HepG2 (cell line): ENCODE measurements around the gene HOXA9. TPM values are rescaled to one million over a fixed set of nuclear protein-coding genes. Genes with fewer than 3 reads are reported as not detected.

Experiments
- ATAC-seq: fragments of 200-7000 bp; cut with Tn5 transposase; 3 replicates; pipeline ENCODE4 v1.9.1; 2020; ENCODE audit warnings: mild to moderate bottlenecking, moderate library complexity
- BruUV-seq: library from RNA; stranded (reverse); fragments of 400-500 nt; replicated peaks from 2 replicates; lab custom pipeline; 2021; lab: Mats Ljungman, UMichigan
- CTCF ChIA-PET: fragments of 300-600 bp; formaldehyde crosslinking; extraction: SDS; loops from one replicate; lab custom pipeline; 2021; ENCODE audit warnings: low total read pairs, inconsistent platforms, low intra/inter-chr PET ratio; lab: Yijun Ruan, JAX
- POLR2A ChIA-PET: fragments of 350-600 bp; sonication (Branson Sonifier 250); formaldehyde crosslinking; loops from one replicate; lab custom pipeline; 2020; ENCODE audit warnings: antibody characterized with exemption, inconsistent platforms; lab: Yijun Ruan, JAX
- DNase-seq: peaks from one replicate; pipeline ENCODE4 v3.0.0-alpha.2; 2015; ENCODE audit warnings: low spot score
- FAIRE-seq: peaks from 3 replicates; lab custom pipeline; 2011; peaks lifted over from hg19 to GRCh38; lab: Jason Lieb, UNC
- H2AFZ ChIP-seq: one replicate; pipeline ENCODE4 v1.6.1; 2011; ENCODE audit warnings: low read length, inconsistent platforms
- H3K27ac ChIP-seq: fragments of 300-600 bp; 3 replicates; pipeline ENCODE4 v1.8.0; 2011; ENCODE audit warnings: mixed run types, mild to moderate bottlenecking, mixed read lengths, low read length, inconsistent platforms; ENCODE audit not compliant: insufficient read depth; ENCODE audit errors: extremely low read length
- H3K27me3 ChIP-seq, 2 experiments: fragments of 200-600 bp in 1 of 2; 2 replicates in 1 of 2; 3 replicates in 1 of 2; pipeline versions ENCODE4 v1.6.0 to v1.8.0; 2011; ENCODE audit warnings: low read length in 2 of 2, mild to moderate bottlenecking in 2 of 2, moderate library complexity in 2 of 2, inconsistent platforms in 1 of 2; ENCODE audit not compliant: insufficient read depth in 2 of 2, control insufficient read depth in 1 of 2
- H3K36me3 ChIP-seq, 2 experiments: fragments of 200-600 bp in 1 of 2; replicated peaks in 1 of 2; 2 replicates in 1 of 2; 3 replicates in 1 of 2; pipeline versions ENCODE4 v1.5.1 to v1.8.0; 2011; ENCODE audit warnings: low read length in 2 of 2, inconsistent platforms in 1 of 2; ENCODE audit not compliant: insufficient read depth in 2 of 2, control insufficient read depth in 1 of 2
- H3K4me1 ChIP-seq: 2 replicates; pipeline ENCODE4 v1.5.1; 2012; ENCODE audit warnings: low read length, inconsistent platforms; ENCODE audit not compliant: insufficient read depth
- H3K4me2 ChIP-seq: 2 replicates; pipeline ENCODE4 v1.6.0; 2011; ENCODE audit warnings: low read depth, low read length, inconsistent platforms
- H3K4me3 ChIP-seq, 3 experiments: fragments of 200-600 bp in 1 of 3; sonication (generic), shearing (Covaris generic) in 1 of 3; replicated peaks in 1 of 3; 2 replicates each; pipeline ENCODE4 v1.5.1; 2011 to 2016; ENCODE audit warnings: low read length in 3 of 3, inconsistent platforms in 2 of 3, low read depth in 2 of 3, mild to moderate bottlenecking in 2 of 3, control low read depth in 1 of 3, mixed read lengths in 1 of 3; ENCODE audit not compliant: insufficient read depth in 1 of 3
- H3K79me2 ChIP-seq: one replicate; pipeline ENCODE4 v1.6.1; 2011; ENCODE audit warnings: low read length, inconsistent platforms; ENCODE audit not compliant: insufficient read depth
- H3K9ac ChIP-seq: 2 replicates; pipeline ENCODE4 v1.6.0; 2011; ENCODE audit warnings: mild to moderate bottlenecking, low read depth, low read length, inconsistent platforms; ENCODE audit not compliant: insufficient read depth
- H3K9me3 ChIP-seq: 2 replicates; pipeline ENCODE4 v1.5.1; 2012; ENCODE audit warnings: mild to moderate bottlenecking, low read length
- H4K20me1 ChIP-seq: 2 replicates; pipeline ENCODE4 v1.6.0; 2011; ENCODE audit warnings: inconsistent platforms, mild to moderate bottlenecking, low read length, moderate library complexity; ENCODE audit not compliant: insufficient read depth
- ADNP ChIP-seq: sonication (generic); formaldehyde crosslinking; IDR thresholded peaks from 2 replicates; pipeline ENCODE4 v1.4.0; 2020; ENCODE audit warnings: missing genetic modification reagents
- HOXD1 ChIP-seq: sonication (generic); formaldehyde crosslinking; IDR thresholded peaks from 2 replicates; pipeline ENCODE4 v1.5.0; 2020; ENCODE audit warnings: missing genetic modification reagents
- MED1 ChIP-seq: sonication (generic); formaldehyde crosslinking; IDR thresholded peaks from 2 replicates; pipeline ENCODE4 v1.4.0; 2020; ENCODE audit warnings: missing genetic modification reagents
- SSRP1 ChIP-seq: IDR thresholded peaks from 2 replicates; pipeline ENCODE4 v1.6.1; 2016; ENCODE audit warnings: control low read depth
- TCF7 ChIP-seq: sonication (generic); IDR thresholded peaks from 2 replicates; pipeline ENCODE4 v1.6.1; 2016; ENCODE audit warnings: antibody characterized with exemption, low read depth
- ZFP36L2 ChIP-seq: sonication (generic); formaldehyde crosslinking; IDR thresholded peaks from 2 replicates; pipeline ENCODE4 v1.4.0; 2020; ENCODE audit warnings: missing genetic modification reagents
- ZKSCAN8 ChIP-seq: IDR thresholded peaks from 2 replicates; pipeline ENCODE4 v1.6.1; 2016; ENCODE audit warnings: borderline replicate concordance, missing genetic modification reagents, missing compliant biosample characterization
- ZNF20 ChIP-seq: sonication (generic); formaldehyde crosslinking; IDR thresholded peaks from 2 replicates; pipeline ENCODE4 v1.4.0; 2020; ENCODE audit warnings: mild to moderate bottlenecking, moderate library complexity, missing genetic modification reagents
- ZNF331 ChIP-seq: sonication (generic); formaldehyde crosslinking; IDR thresholded peaks from 2 replicates; pipeline ENCODE4 v1.4.0; 2020; ENCODE audit warnings: missing genetic modification reagents
- ZNF431 ChIP-seq: sonication (generic); formaldehyde crosslinking; IDR thresholded peaks from 2 replicates; pipeline ENCODE4 v1.9.0; 2022; ENCODE audit warnings: missing genetic modification reagents, low read depth, mild to moderate bottlenecking, borderline replicate concordance
- WGBS: methylation state at CpG from one replicate; pipeline ENCODE4 v1.1.6; 2017; ENCODE audit warnings: low lambda C conversion rate; 5-methylcytosine and 5-hydroxymethylcytosine counted together
- in situ Hi-C: cut with HindIII; loops from 2 replicates; pipeline ENCODE4 v1.10.0; 2017; ENCODE audit warnings: low pct_unique_long_range_greater_than_20kb; ENCODE audit not compliant: extremely low pct_ligation_motif_present
- intact Hi-C: fragments of 100-400 bp; cut with micrococcal nuclease; formaldehyde crosslinking; loops from one replicate; pipeline ENCODE4 v1.10.0; 2022; ENCODE audit not compliant: unreplicated experiment
- polyA plus RNA-seq, 8 experiments: library from polyadenylated mRNA; depleted of rRNA in 3 of 8; stranded (reverse) in 7 of 8; unstranded in 1 of 8; fragments of >200 nt; fragmentation: Illumina TruSeq in 4 of 8; extraction: Trizol in 4 of 8; gene quantifications; 2 replicates each; pipeline versions ENCODE4 v1.2.1 to v1.2.3, GENCODE V29; 2011 to 2016; ENCODE audit warnings: low read depth in 4 of 8, missing spikeins in 1 of 8, mixed read lengths in 1 of 8; ENCODE audit not compliant: insufficient read depth in 1 of 8
- total RNA-seq, 5 experiments: library from RNA; depleted of rRNA; stranded (reverse); fragments of >200 nt; fragmentation: Illumina TruSeq; extraction: Trizol; gene quantifications; 2 replicates each; pipeline ENCODE4 v1.2.3, GENCODE V29; 2016; ENCODE audit warnings: low read depth in 1 of 5
- TF ChIP-seq, protein P1 (sequence below): sonication (generic); formaldehyde crosslinking; IDR thresholded peaks from 2 replicates; pipeline ENCODE4 v1.5.0; 2020; ENCODE audit warnings: mild to moderate bottlenecking, missing genetic modification reagents
- TF ChIP-seq, protein P2 (sequence below): sonication (generic); formaldehyde crosslinking; IDR thresholded peaks from one replicate; pipeline ENCODE4 v1.5.1; 2020; ENCODE audit warnings: mild to moderate bottlenecking, missing genetic modification reagents; ENCODE audit errors: not compliant biosample characterization

The HOXA9 gene
- total and polyA plus RNA-seq, 2 of the 13 experiments (the other 11 are each of a cell fraction or from before 2014, with no cell fraction given) = not detected

DNA sequence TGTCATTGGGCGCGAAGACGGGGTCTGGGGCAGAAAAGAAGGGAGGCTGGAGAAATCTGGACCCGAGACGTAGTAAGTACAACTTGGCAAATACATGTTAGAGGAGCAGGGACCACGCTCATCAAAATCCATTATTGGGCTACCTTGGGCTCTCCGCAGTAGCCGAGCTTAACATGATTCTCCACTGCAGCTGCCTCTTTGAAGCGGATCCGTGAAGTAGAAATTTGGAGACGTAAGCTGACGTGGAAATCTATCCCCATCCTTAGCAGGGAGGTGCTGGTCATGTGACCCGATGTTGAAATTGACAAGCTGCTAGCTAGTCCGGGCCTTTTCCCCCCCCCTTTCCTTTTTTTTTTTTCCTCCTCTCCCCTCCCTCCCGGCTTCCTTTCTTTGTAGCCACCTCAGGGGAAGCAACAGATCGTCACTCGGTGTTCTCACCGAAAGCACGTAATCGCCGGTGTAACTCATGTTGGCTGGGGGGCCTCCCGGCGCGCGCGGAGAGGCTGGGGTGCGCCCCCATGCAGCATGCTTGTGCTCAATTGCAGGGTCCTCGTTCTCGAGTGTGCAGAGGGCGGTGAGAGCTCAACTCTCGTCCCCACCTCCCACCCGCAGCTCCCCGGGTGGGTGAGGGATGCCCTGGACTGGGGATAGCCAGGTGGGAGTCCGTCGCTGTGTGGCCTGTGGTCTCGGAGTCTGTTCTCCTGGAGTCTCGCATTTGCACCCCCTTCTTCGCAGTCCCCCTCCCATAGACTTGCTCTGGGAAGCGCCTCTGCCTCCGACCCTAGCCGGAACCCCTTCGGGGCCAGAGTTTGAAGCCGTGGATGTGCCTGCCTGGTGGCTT is 19.9 kb upstream of the HOXA9 start, which contains the start of gene HOXA11:
HOXA11 (minus strand) TSS at position 220 of the 841 bp plus-strand sequence; CDS start at position 132, 88 bp downstream.
- H3K9ac ChIP-seq = no peak within 1 kb of the TSS
- peak within 1 kb of the TSS; percentile 84 for H3K4me2 ChIP-seq
- POLR2A ChIA-PET = interaction anchor here (0.6 kb wide), 1 partner anchor 11 kb away, joined by 3 read pairs; no protein-coding TSS in a partner anchor
- 31% methylated on average over 30 of the region's 43 CpGs for WGBS
- ATAC-seq = no peak
- BruUV-seq = no TSS peak
- H3K27me3 ChIP-seq = peaks cover 34 to 96% of the 10 kb centered on the region in 2 experiments
- H4K20me1 ChIP-seq = peaks cover 6% of the 10 kb centered on the region; the same call in 1 of the 2 replicates
- H3K27ac ChIP-seq = no peak within 1 kb of the TSS
- FAIRE-seq = no peak
- H3K4me3 ChIP-seq = peak within 1 kb of the TSS; percentile 52 to 67 (median 64)
- no peaks in the 10 kb centered on the region for H3K36me3 ChIP-seq
- no peak for DNase-seq
- no peaks in the 10 kb centered on the region for H3K79me2 ChIP-seq
- TF ChIP-seq, protein P1, sequence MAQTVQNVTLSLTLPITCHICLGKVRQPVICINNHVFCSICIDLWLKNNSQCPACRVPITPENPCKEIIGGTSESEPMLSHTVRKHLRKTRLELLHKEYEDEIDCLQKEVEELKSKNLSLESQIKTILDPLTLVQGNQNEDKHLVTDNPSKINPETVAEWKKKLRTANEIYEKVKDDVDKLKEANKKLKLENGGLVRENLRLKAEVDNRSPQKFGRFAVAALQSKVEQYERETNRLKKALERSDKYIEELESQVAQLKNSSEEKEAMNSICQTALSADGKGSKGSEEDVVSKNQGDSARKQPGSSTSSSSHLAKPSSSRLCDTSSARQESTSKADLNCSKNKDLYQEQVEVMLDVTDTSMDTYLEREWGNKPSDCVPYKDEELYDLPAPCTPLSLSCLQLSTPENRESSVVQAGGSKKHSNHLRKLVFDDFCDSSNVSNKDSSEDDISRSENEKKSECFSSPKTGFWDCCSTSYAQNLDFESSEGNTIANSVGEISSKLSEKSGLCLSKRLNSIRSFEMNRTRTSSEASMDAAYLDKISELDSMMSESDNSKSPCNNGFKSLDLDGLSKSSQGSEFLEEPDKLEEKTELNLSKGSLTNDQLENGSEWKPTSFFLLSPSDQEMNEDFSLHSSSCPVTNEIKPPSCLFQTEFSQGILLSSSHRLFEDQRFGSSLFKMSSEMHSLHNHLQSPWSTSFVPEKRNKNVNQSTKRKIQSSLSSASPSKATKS (CRISPR knock-in tag) = no peak
- TF ChIP-seq ADNP (CRISPR knock-in tag) = no peak
- no peak for TF ChIP-seq ZNF331
- TF ChIP-seq SSRP1 (CRISPR knock-in tag) = no peak
- no peak for TF ChIP-seq MED1
- TF ChIP-seq ZNF20 (CRISPR knock-in tag) = no peak
- no peak for TF ChIP-seq ZKSCAN8
- no peak for TF ChIP-seq ZNF431 (CRISPR knock-in tag)
- TF ChIP-seq, protein P2, sequence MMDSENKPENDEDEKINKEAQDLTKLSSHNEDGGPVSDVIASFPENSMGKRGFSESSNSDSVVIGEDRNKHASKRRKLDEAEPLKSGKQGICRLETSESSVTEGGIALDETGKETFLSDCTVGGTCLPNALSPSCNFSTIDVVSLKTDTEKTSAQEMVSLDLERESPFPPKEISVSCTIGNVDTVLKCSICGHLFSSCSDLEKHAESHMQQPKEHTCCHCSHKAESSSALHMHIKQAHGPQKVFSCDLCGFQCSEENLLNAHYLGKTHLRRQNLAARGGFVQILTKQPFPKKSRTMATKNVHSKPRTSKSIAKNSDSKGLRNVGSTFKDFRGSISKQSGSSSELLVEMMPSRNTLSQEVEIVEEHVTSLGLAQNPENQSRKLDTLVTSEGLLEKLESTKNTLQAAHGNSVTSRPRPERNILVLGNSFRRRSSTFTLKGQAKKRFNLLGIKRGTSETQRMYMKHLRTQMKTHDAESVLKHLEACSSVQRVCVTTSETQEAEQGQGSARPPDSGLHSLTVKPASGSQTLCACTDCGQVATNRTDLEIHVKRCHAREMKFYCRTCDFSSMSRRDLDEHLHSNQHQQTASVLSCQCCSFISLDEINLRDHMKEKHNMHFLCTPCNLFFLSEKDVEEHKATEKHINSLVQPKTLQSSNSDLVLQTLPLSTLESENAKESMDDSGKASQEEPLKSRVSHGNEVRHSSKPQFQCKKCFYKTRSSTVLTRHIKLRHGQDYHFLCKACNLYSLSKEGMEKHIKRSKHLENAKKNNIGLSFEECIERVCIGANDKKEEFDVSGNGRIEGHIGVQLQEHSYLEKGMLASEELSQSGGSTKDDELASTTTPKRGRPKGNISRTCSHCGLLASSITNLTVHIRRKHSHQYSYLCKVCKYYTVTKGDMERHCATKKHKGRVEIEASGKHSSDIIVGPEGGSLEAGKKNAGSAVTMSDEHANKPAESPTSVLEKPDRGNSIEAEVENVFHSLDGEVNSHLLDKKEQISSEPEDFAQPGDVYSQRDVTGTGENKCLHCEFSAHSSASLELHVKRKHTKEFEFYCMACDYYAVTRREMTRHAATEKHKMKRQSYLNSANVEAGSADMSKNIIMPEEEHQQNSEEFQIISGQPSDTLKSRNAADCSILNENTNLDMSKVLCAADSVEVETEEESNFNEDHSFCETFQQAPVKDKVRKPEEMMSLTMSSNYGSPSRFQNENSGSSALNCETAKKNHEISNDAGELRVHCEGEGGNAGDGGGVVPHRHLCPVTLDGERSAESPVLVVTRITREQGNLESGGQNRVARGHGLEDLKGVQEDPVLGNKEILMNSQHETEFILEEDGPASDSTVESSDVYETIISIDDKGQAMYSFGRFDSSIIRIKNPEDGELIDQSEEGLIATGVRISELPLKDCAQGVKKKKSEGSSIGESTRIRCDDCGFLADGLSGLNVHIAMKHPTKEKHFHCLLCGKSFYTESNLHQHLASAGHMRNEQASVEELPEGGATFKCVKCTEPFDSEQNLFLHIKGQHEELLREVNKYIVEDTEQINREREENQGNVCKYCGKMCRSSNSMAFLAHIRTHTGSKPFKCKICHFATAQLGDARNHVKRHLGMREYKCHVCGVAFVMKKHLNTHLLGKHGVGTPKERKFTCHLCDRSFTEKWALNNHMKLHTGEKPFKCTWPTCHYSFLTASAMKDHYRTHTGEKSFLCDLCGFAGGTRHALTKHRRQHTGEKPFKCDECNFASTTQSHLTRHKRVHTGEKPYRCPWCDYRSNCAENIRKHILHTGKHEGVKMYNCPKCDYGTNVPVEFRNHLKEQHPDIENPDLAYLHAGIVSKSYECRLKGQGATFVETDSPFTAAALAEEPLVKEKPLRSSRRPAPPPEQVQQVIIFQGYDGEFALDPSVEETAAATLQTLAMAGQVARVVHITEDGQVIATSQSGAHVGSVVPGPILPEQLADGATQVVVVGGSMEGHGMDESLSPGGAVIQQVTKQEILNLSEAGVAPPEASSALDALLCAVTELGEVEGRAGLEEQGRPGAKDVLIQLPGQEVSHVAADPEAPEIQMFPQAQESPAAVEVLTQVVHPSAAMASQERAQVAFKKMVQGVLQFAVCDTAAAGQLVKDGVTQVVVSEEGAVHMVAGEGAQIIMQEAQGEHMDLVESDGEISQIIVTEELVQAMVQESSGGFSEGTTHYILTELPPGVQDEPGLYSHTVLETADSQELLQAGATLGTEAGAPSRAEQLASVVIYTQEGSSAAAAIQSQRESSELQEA (CRISPR knock-in tag) = no peak
- no peak for TF ChIP-seq HOXD1 (CRISPR knock-in tag)
- no peak for TF ChIP-seq TCF7
- no peak for TF ChIP-seq ZFP36L2 (CRISPR knock-in tag)
- TF ChIP-seq, all 625 proteins: peak for 0
- H3K4me1 ChIP-seq = peaks cover 39% of the 10 kb centered on the region
- CTCF ChIA-PET = no interaction called here
- no peak within 1 kb of the TSS for H2AFZ ChIP-seq
- in situ Hi-C loops (no loop called here), intact Hi-C loops (no loop called here)
- no peaks in the 10 kb centered on the region for H3K9me3 ChIP-seq
